ENCODE results near the gene IKZF4.
A peak's percentile ranks its signal among the peaks of the same experiment; 100 is the strongest.
"Not testable (repeated sequence)": the region's sequence is repeated elsewhere in the genome, so short reads cannot be mapped to it uniquely, and the experiment has no call there.

The IKZF4 gene

DNA sequence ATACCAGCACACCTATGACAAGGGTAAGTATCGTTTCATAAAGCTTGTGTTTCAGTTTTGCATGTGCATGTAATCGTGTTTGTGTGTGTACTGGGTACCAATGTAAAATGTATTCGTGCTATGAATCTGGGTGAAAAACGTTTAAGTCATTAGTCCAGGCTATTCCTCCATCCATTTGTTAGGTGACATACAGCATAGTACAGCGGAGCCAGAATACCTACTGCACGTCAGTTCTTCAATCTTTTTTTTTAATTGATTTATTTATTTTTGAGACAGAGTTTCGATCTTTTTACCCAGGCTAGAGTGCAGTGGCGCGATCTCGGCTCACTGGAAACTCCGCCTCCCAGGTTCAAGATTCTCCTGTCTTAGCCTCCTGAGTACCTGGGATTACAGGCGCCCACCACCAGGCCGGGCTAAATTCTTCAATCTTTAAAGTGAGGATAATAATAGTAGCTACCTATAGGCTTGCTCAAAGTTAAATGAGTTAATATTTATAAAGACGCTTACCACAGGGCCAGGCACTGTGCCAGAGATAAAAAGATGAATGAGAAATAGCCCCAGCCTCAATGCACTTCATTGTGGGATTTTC is 20.2 kb downstream of the IKZF4 start:
- DNase-seq = no peak

DNA sequence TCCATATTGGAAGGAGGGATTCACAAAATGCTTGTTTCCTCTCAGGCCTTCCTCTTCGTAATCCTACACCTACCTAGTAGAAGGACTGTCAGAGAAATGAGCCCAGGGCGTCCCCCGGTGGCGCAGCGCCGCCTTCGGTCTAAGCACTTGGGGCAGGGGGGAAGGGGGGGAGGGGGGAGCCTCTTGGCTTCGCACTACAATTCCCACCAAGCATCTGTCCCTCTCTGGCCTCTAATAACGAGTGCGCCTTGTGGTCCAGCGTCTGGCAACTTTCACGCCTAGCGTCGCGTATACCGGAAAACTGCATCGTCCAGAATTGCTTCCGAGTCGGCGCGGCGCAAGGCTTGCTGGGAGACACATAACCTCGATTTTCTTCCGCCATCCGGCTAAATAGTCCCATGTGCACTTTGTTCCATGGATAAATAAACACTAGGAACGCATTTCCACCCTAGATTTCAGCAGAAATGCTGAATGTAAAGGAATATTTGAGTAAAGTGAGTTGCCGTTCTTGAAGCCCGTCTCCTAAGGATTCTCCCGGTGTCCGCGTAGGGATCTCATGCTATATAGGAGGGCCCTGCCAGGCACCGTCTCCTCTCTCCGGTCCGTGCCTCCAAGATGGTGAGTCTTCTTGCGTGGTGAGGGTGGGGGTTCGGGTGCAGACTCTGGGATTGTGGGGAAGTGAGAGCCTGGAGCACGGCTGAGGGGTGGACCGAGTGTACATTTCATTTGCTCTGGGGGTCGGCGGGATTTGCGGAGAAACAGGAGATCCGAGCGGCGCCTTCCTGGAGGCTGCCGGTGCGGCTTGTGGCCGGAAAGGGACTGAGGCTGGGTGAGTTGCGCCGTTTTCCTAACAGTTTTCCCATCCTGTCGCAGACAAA is 20.9 kb downstream of the IKZF4 start, which contains the start of gene RPS26:
Gene RPS26, plus strand, starts transcription at position 367 of the 878 bp plus-strand sequence. Its CDS starts 249 bp downstream, at position 616.
- peak; percentile 85 for DNase-seq

DNA sequence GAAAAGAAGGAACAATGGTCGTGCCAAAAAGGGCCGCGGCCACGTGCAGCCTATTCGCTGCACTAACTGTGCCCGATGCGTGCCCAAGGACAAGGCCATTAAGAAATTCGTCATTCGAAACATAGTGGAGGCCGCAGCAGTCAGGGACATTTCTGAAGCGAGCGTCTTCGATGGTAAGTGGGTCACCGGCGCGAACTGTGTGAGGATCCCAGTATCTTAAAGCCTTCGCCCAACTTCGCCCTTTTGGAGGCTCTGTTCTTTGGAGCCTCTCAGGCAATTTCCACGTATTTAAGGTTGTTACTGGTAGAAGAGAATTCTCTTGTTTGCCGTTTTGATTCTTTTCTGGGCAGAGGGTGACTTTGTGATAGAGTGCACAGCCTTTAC is 21.6 kb downstream of the IKZF4 start:
- not testable (repeated sequence) for DNase-seq

DNA sequence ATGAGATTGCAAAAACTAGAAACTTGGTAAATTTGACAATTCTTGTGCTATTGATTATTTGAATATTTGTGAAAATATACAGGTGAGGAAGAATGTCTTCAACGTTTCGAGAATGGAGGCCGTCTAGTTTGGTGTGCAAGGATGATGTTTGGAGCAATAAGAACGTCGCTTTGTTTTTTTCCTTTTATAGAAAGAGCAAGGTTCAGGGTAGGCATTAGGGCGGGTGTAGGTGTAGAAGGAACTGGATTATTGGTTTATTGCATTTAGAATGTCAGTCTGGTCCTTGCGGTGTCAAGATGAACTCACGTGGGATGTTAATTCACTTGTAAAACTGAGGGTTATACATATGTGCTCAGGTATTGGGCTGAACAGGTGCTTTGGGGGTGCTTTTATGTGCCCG is 22.0 kb downstream of the IKZF4 start:
- DNase-seq = no peak

DNA sequence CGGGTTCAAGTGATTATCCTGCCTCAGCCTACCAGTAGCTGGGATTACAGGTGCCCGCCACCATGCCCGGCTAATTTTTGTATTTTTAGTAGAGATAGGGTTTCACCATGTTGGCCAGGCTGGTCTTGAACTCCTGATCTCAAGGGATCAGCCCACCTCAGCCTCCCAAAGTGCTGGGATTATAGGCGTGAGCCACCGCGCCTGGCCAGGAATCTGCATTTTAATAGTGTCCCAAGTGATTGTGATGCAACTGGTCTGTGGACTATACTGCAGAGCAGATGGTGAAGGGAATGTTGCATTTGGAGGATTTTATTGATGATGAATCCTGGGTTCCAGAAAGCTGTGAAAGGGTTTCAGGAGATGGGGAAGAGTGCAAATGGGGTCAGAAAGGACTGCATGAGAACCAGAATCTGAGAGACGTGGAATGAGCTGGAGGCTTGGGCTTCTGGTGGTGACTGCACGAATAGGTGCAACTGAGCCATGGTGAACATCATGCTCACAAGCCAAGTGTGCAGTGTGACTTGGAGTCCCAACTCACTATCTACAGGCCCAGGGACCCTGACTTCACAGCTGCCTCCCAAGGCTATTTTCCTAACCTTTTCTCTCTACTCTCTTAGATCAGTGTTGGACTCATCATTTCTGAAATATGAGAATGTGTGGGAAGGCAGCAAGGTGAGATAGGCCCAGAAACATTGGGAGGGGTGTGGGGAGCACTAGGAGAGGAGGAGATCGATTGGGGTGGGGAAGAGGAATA is 25.4 kb downstream of the IKZF4 start:
- DNase-seq = no peak

DNA sequence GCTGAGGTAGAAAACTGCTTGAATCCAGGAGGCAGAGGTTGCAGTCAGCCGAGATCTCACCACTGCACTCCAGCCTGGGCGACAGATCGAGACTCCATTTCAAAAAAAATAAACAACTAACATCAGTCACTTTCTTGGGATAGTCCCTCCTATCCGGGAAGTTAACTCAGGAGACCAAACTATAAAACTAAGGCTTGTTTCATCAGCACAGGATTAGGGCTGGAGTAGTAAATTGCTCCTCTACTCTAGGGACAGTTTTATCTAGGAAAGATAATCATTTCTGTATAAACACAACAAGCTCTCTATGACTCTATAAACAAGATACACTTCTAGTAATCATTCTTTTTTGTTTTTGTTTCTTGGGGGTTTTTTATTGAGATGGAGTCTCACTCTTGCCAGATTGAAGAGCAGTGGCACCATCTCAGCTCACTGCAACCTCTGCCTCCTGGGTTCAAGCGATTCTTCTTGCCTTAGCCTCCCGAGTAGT is 32.6 kb downstream of the IKZF4 start:
- no peak for DNase-seq

DNA sequence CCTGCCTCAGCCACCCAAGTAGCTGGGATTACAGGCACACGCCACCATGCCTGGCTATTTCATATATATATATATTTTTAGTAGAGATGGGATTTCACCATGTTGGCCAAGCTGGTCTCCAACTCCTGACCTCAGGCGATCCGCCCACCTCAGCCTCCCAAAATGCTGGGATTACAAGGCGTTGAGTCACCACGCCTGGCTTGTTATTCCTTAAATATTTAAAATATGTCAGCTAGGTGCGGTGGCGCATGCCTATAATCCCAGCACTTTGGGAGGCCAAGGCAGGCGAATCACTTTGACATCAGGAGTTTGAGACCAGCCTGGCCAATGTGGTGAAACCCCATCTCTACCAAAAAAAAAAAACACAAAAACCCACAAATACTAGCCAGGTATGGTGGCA is 39.1 kb downstream of the IKZF4 start:
- DNase-seq = not testable (repeated sequence)

DNA sequence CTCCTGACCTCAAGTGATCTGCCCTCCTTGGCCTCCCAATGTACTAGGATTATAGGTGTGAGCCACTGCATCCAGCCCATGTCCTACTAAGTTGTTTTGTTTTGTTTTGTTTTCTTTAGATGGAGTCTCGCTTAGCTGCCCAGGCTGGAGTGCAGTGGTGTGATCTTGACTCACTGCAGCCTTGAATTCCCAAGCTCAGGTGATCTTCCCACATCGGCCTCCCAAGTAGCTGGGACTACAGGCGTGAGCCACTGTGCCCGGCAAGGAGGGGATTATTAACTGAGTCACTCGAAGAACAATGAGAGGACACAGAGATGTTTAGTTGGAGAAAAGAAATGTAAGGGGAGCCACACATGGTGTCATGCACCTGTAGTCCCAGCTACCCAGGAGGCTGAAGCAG is 41.1 kb downstream of the IKZF4 start:
- no peak for DNase-seq

DNA sequence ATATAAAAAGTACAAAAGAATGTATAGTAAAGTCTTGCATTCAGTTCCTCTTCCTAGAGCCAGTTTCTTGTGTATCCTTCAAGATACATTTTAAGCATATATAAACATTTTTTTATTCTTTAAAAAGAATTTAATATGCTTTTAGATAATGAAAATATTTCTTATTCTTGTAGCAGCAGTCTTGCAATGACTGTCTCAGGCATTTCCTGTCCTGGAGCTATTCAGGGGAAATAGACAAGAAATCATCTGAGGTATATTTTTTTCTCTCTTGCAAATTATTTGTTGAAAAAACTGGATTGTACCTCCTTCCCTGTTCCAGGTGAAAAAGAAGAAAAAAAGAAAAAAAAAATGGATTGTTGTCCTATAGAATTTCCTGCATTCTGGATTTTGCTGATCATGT is 42.2 kb downstream of the IKZF4 start:
- DNase-seq = no peak

DNA sequence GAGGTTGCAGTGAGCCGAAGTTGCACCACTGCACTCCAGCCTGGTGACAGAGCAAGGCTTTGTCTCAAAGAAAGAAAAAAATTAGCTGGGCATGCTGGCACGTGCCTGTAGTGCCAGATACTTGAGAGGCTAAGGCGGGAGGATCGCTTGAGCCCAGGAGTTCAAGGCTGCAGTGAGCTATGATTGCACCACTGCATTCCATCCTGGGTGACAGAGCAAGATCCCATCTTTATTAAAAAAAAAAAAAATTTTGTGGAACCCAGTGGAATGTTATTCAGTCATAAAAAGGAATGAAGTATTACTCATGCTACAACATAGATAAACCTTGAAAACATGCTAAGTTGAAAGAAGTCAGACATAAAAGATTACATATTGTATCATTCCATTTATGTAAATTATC is 50.8 kb downstream of the IKZF4 start:
- DNase-seq = no peak

DNA sequence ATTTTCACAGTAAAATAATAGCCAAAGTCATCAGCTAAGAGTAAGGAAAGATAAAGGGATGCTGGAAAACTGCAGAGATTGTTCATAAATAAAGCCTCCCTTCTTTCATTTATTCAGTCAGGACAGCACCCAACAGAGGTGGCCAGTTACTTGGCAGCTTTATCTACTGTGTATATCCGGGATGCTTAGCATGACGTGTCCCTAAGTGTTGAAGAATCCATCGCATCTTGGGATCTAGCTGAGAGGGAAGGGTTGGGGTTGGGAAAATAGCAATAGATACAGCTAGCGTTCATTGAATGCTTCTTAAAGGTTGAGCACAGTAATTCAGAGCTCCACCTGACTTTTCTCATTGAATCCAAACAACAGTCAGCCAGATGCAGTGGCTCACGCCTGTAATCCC is 53.6 kb downstream of the IKZF4 start:
- no peak for DNase-seq

DNA sequence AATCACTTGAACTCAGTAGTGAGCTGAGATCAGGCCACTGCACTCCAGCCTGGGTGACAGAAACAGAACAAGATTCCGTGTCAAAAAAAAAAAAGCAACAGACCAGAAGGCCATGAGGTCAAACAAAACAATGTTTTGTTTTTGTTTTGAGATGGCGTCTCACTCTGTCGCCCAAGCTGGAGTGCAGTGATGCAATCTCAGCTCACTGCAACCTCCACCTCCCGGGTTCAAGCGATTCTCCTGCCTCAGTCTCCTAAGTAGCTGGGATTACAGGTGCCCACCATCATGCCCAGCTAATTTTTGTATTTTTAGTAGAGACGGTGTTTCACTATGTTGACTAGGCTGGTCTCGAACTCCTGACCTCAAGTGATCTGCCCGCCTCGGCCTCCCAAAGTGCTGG is 57.1 kb downstream of the IKZF4 start:
- DNase-seq = not testable (repeated sequence)

DNA sequence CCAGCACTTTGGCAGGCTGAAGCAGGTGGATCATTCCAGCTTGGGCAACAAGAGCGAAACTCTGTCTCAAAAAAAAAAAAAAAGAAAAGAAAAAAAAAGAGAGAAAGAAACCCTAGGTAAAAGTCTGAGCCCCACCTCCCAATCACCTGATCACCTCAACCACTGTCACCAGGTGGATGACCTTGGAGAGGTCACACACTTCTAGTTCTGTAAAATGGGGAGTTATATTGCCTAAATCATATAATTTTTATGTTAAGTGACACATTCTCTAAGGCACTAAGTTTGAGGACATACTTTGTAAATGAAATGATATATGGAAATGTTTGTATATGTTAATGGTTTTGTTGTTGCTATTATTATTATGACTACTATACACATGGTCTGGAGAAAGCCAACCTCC is 57.6 kb downstream of the IKZF4 start:
- DNase-seq = no peak

DNA sequence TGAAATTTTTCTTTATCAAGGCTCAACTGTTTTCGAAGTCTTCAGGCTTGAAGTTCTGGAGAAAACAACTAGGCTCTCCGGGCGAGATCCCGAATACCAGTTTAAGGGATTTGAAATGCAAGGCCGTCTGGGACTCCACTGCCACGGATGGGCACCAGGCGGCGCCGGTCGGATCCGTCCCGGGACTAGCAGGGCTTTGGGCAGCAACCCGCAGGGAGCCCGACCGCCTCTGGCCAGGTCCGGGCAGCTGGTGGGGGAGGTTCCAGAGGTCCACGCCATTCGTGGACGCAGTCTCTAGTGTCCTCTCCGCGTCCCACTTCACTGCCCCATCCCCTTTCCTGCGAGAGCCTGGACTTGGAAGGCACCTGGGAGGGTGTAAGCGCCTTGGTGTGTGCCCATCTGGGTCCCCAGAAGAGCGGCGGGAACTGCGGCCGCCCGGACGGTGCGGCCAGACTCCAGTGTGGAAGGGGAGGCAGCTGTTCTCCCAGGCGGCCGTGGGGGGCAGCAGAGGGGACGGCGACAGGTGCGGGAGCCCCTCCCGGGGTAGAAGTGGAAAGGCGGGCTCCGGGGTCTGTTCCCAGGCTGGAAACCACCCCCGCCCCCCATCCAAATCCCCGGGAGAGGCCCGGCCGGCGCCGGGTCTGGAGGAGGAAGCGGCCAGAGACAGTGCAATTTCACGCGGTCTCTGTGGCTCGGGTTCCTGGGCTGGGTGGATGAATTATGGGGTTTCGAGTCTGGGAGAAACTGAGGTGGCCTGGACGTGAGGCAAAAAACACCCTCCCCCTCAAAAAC is 58.3 kb downstream of the IKZF4 start:
- peak; percentile 19 for DNase-seq

DNA sequence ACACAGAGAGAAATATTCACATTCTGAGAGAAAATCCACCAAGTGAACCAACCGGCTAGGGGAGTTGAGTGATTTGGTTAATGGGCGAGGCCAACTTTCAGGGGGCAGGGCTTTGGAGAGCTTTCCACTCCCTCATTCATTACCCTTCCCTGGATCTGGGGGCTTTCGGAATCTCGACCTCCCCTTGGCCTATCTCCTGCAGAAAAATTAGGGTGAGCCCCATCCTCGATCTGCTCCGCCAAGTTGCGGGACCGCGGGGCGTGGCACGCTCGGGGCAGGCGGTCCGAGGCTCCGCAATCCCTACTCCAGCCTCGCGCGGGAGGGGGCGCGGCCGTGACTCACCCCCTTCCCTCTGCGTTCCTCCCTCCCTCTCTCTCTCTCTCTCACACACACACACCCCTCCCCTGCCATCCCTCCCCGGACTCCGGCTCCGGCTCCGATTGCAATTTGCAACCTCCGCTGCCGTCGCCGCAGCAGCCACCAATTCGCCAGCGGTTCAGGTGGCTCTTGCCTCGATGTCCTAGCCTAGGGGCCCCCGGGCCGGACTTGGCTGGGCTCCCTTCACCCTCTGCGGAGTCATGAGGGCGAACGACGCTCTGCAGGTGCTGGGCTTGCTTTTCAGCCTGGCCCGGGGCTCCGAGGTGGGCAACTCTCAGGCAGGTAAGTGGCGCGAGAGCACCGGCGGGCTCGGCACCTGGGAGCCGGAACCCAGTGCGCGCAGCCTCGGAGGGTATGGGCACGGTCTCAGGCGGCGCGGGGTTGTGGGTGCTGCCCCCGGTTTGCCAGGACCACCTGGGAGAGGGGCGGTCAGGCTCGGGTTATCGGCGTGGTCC is 59.1 kb downstream of the IKZF4 start, which contains the start of gene ERBB3:
Gene ERBB3, plus strand, starts transcription at position 443 of the 833 bp plus-strand sequence. Its CDS starts 136 bp downstream, at position 579.
- DNase-seq = peak; percentile 53

DNA sequence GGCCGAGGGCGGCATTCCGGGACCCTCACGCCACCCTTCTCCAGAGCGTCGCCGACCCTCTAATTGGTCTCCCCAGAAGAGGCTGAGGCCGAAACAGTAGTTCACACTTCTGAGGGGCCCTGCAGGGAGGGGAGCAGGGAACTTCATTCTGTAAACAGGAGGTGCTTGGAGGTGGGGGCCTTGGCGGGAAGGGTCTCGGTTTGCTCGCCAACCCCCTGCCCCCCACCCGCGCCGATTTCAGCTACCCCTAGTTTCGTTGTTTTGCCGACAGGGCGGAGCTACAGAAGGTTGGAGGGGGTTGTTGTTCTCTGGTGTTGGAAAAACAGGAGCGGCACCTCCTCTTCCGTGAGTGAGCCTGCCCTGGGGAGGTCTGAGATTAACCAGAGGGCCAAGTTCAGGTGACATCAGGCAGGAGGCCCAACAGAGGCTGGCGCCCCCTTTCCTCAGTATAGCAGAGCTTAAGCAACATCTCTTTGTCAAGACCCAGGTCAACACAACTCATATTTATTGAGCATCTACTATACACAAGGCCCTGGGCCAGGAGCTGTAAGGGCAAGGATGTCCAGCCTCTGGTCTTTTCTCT is 59.8 kb downstream of the IKZF4 start:
- no peak for DNase-seq

DNA sequence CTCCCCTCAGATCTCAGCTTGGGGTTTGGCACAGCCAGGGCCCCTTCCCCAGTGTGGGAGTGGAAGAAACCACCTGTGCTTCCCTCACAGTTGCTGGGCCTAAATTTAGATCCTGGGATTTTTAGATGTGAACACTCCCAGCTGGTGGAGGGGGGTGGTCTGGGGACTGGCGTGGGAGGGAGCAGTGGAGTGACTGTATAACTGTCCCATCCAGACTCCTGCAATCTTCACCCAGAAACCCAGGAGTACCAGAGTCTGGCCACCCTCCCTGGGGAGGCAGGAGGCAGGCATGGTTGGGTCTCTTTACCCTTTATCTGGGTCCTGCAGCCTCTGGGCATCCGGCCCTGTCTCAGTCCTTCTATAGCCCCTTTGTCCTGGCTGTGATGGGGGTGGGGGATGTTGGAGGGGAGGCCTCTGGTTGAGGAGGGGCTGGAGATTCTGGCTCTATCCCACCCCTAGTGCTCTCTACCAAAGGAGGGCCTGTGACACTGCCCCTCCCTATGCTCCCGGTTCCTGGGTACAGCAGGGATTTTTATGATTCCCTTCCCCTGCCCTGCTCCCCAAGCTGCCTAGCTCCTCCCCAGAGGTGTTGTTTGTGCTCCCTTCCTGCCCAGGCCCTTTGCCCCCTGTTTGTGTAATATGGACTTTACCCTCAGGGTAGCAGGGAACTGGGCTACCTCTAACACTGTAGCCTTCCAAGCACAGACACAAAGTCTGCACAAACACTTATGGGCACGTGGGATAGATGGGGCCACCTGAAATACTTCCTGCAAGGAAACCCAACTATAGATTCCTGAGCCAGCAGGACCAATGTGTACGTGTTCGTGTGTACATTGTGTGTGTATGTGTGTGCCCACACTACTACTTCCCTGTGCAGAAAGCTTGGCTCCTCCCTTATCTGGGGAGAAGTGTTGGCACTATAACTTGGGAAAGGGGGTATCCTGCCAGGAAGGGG is 60.8 kb downstream of the IKZF4 start:
- no peak for DNase-seq

DNA sequence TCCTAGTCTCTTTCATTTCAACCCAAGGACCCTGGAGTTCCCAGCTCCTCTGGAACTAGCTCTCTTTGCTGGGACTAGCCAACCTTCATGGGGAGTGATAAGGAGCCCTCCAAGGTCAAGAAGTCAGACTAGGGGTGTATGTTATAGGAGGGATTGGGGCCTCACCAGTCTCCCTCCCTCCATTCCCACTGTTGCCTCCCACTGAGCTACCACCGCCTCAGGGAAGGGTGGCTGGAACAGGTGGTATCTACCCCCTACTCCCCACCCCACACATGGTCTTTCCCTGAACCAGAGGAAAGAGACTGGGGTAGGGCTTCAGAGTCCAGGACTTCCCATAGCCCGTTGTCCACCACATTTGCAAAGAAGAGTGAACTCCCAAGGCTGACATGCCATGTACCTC is 61.5 kb downstream of the IKZF4 start:
- no peak for DNase-seq

DNA sequence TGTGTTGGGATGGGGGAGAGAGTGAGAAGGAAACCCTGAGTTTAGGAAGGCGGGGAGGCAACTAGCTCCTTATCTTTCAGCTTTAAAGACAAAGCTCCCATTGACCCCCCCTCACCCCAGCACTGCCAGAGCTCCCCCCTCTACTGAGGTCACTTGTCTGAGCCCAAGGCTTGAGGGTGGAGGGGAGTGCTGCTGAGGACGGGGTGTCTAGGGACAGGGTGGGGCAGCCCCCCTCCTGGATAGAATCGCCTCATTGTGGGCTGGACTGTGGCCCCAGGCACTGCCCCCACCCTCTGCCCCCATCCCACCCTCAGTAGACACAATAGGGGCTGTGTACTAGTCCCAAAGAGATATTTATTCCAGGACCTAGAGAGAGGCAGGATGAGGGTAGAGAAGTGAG is 62.1 kb downstream of the IKZF4 start:
- DNase-seq = no peak

DNA sequence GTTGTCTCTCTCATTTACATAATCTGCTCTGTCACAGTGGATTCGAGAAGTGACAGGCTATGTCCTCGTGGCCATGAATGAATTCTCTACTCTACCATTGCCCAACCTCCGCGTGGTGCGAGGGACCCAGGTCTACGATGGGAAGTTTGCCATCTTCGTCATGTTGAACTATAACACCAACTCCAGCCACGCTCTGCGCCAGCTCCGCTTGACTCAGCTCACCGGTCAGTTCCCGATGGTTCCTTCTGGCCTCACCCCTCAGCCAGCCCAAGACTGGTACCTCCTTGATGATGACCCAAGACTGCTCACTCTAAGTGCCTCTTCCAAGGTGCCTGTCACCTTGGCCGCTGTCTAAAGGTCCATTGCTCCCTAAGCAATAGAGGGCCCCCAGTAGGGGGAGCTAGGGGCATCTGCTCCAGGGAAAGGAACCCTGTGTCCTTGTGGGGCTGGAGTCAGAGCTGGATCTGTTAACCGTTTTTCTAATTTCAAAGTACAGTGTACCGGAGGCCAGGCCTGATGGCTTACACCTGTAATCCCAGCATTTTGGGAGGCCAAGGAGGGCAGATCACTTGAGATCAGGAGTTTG is 64.2 kb downstream of the IKZF4 start:
- DNase-seq = no peak
